H1 (cell line): ENCODE measurements around the gene TRAF3IP1. TPM values are rescaled to one million over a fixed set of nuclear protein-coding genes. Genes with fewer than 3 reads are reported as not detected.

Experiments
- CHD7 ChIP-seq: fragments of 300-600 bp; sonication (generic); IDR thresholded peaks from 2 replicates; pipeline ENCODE4 v1.7.1; 2012; ENCODE audit warnings: low read length, moderate library complexity, mild to moderate bottlenecking, inconsistent platforms; ENCODE audit not compliant: insufficient replicate concordance
- GTF2F1 ChIP-seq: IDR thresholded peaks from 2 replicates; pipeline ENCODE4 v1.6.1; 2012; ENCODE audit warnings: low read depth, low read length, improper control_type of control experiment, borderline replicate concordance
- polyA plus RNA-seq, 7 experiments: library from polyadenylated mRNA; depleted of rRNA in 3 of 7; stranded (reverse) in 5 of 7; unstranded in 2 of 7; fragments of >200 nt in 5 of 7; fragments of 200-250 nt in 2 of 7; gene quantifications; 1 replicate in 5 of 7; 2 replicates in 1 of 7; 4 replicates in 1 of 7; pipeline versions ENCODE4 v1.2.1 to v1.2.3, GENCODE V29; 2011 to 2013; ENCODE audit warnings: missing spikeins in 2 of 7, mixed read lengths in 2 of 7
- total RNA-seq: library from RNA; stranded (reverse); fragmentation: NEBNext Ultra II Directional; extraction: Animal tissue kit (Norgen Biotek cat#: 25700); gene quantifications from 2 replicates; pipeline ENCODE4 v1.2.1, GENCODE V29; 2021

Gene TRAF3IP1
- total and polyA plus RNA-seq, 2 of the 8 experiments (the other 6 are each of a cell fraction or from before 2014, with no cell fraction given): 2.3 to 17.5 TPM

- TF ChIP-seq CHD7 (no peak), GTF2F1 (no peak)
Measured at GRCh38 chr2:238306672-238306998, 13.7 kb upstream of the TRAF3IP1 start (continued).
